Endothelial cell of umbilical vein (primary cell): ENCODE measurements around the gene NCSTN. TPM values are rescaled to one million over a fixed set of nuclear protein-coding genes. Genes with fewer than 3 reads are reported as not detected.

ENCODE experiments used
- BruUV-seq: library from RNA; stranded (reverse); fragments of 400-500 nt; replicated peaks from 2 replicates; lab custom pipeline; 2021; lab: Mats Ljungman, UMichigan
- CTCF ChIA-PET: fragments of 300-600, 350-600 bp; sonication (Branson Sonifier 250); formaldehyde crosslinking; loops from one replicate; lab custom pipeline; 2021; ENCODE audit warnings: antibody characterized with exemption, inconsistent platforms; lab: Charles Lee
- POLR2A ChIA-PET: fragments of 300-600, 350-600 bp; sonication (Branson Sonifier 250); formaldehyde crosslinking; loops from one replicate; lab custom pipeline; 2021; ENCODE audit warnings: antibody characterized with exemption, inconsistent platforms; lab: Charles Lee
- DNase-seq: peaks from one replicate; pipeline ENCODE4 v3.0.0-alpha.2; 2011; ENCODE audit warnings: low read depth, low spot score
- FAIRE-seq: peaks from 2 replicates; lab custom pipeline; 2011; peaks lifted over from hg19 to GRCh38; lab: Jason Lieb, UNC
- H2AFZ ChIP-seq: 2 replicates; pipeline ENCODE4 v1.6.0; 2012; ENCODE audit warnings: low read depth, low read length, control low read depth, inconsistent platforms
- H3K27ac ChIP-seq: 2 replicates; pipeline ENCODE4 v1.5.1; 2011; ENCODE audit warnings: low read depth, mild to moderate bottlenecking, control low read depth, low read length, moderate library complexity; ENCODE audit not compliant: insufficient read depth
- H3K27me3 ChIP-seq, 2 experiments: 2 replicates each; pipeline versions ENCODE4 v1.6.0 to v1.6.1; 2011; ENCODE audit warnings: low read length in 2 of 2, mixed read lengths in 1 of 2; ENCODE audit not compliant: control insufficient read depth in 2 of 2, insufficient read depth in 2 of 2
- H3K36me3 ChIP-seq, 2 experiments: 2 replicates in 1 of 2; 3 replicates in 1 of 2; pipeline ENCODE4 v1.5.1; 2011; ENCODE audit warnings: low read length in 2 of 2, mild to moderate bottlenecking in 1 of 2, moderate library complexity in 1 of 2; ENCODE audit not compliant: control insufficient read depth in 2 of 2, insufficient read depth in 2 of 2; ENCODE audit errors: extremely low read depth in 1 of 2
- H3K4me1 ChIP-seq: 3 replicates; pipeline ENCODE4 v1.5.1; 2011; ENCODE audit warnings: mild to moderate bottlenecking, low read length; ENCODE audit not compliant: control insufficient read depth, insufficient read depth; ENCODE audit errors: extremely low read depth
- H3K4me2 ChIP-seq: 2 replicates; pipeline ENCODE4 v1.6.1; 2011; ENCODE audit warnings: low read length, control low read depth, mixed read lengths; ENCODE audit not compliant: insufficient read depth
- H3K4me3 ChIP-seq, 3 experiments: fragments of 200-600 bp in 1 of 3; sonication (generic), shearing (Covaris generic) in 1 of 3; replicated peaks in 1 of 3; 2 replicates each; pipeline ENCODE4 v1.5.1; 2011 to 2016; ENCODE audit warnings: control low read depth in 3 of 3, low read length in 3 of 3, mild to moderate bottlenecking in 2 of 3, inconsistent platforms in 1 of 3, low read depth in 1 of 3, moderate library complexity in 1 of 3; ENCODE audit not compliant: insufficient read depth in 1 of 3
- H3K79me2 ChIP-seq: 2 replicates; pipeline ENCODE4 v1.6.0; 2012; ENCODE audit warnings: low read length, inconsistent platforms; ENCODE audit not compliant: control insufficient read depth, insufficient read depth
- H3K9ac ChIP-seq: replicated peaks from 2 replicates; pipeline ENCODE3; 2011; ENCODE audit warnings: low read length, control low read depth; ENCODE audit not compliant: insufficient read depth; ENCODE audit errors: extremely low read depth
- H3K9me1 ChIP-seq: replicated peaks from 3 replicates; pipeline ENCODE4 v1.6.0; 2011; ENCODE audit warnings: mild to moderate bottlenecking, low read length; ENCODE audit not compliant: control insufficient read depth, insufficient read depth; ENCODE audit errors: extremely low read depth
- H3K9me3 ChIP-seq: replicated peaks from 2 replicates; pipeline ENCODE4 v1.5.1; 2012; ENCODE audit warnings: low read length, inconsistent platforms; ENCODE audit not compliant: control insufficient read depth, insufficient read depth
- H4K20me1 ChIP-seq: replicated peaks from 2 replicates; pipeline ENCODE3; 2011; ENCODE audit warnings: mild to moderate bottlenecking, low read length; ENCODE audit not compliant: control insufficient read depth, insufficient read depth; ENCODE audit errors: extremely low read depth
- CTCF ChIP-seq, 2 donors: IDR thresholded peaks; 1 replicate in 1 of 2; 2 replicates in 1 of 2; pipeline ENCODE4 v1.5.1; 2011; ENCODE audit warnings: low read length in 2 of 2, mild to moderate bottlenecking in 2 of 2, moderate library complexity in 2 of 2, control low read depth in 1 of 2, inconsistent platforms in 1 of 2, low read depth in 1 of 2; ENCODE audit not compliant: insufficient read depth in 1 of 2; ENCODE audit errors: extremely low read depth in 1 of 2
- EZH2 ChIP-seq: IDR thresholded peaks from 2 replicates; pipeline ENCODE4 v1.6.1; 2012; ENCODE audit warnings: borderline replicate concordance, low read depth, mild to moderate bottlenecking, moderate library complexity, low read length, inconsistent platforms; ENCODE audit not compliant: severe bottlenecking
- FOS ChIP-seq: IDR thresholded peaks from 2 replicates; pipeline ENCODE4 v1.6.1; 2011; ENCODE audit warnings: mild to moderate bottlenecking, low read length, moderate library complexity, borderline replicate concordance; ENCODE audit not compliant: insufficient read depth
- GATA2 ChIP-seq: IDR thresholded peaks from 2 replicates; pipeline ENCODE4 v1.7.0; 2011; ENCODE audit warnings: low read depth, mild to moderate bottlenecking, moderate library complexity, mixed read lengths, low read length; ENCODE audit not compliant: insufficient read length, insufficient read depth
- JUN ChIP-seq: IDR thresholded peaks from 2 replicates; pipeline ENCODE4 v1.6.1; 2011; ENCODE audit warnings: borderline replicate concordance, low read depth; ENCODE audit not compliant: insufficient read length, insufficient read depth
- MAX ChIP-seq: IDR thresholded peaks from 2 replicates; pipeline ENCODE4 v1.6.1; 2011; ENCODE audit not compliant: insufficient read depth, insufficient read length
- MYC ChIP-seq: IDR thresholded peaks from one replicate; pipeline ENCODE4 v1.6.1; 2011; ENCODE audit warnings: mild to moderate bottlenecking, low read depth, low read length
- POLR2A ChIP-seq: IDR thresholded peaks from 2 replicates; pipeline ENCODE4 v1.6.1; 2012; ENCODE audit warnings: low read depth, mild to moderate bottlenecking, control low read depth, low read length
- POLR2AphosphoS5 ChIP-seq: IDR thresholded peaks from 2 replicates; pipeline ENCODE4 v1.6.1; 2012; ENCODE audit warnings: low read depth, mild to moderate bottlenecking, control low read depth, low read length, moderate library complexity; ENCODE audit not compliant: insufficient read depth
- dilution Hi-C: fragments of 300-500 bp; cut with MboI; formaldehyde crosslinking; loops from one replicate; pipeline ENCODE4 v1.15.0; 2019; ENCODE audit warnings: low sequenced_read_pairs; ENCODE audit not compliant: extremely low pct_ligation_motif_present
- intact Hi-C: fragments of 100-400 bp; cut with micrococcal nuclease; formaldehyde crosslinking; loops from one replicate; pipeline ENCODE4 v1.10.0; 2022
- polyA plus RNA-seq, 4 experiments: library from polyadenylated mRNA; depleted of rRNA in 3 of 4; stranded (reverse) in 3 of 4; unstranded in 1 of 4; fragments of >200 nt; gene quantifications; 2 replicates each; pipeline versions ENCODE4 v1.2.1 to v1.2.3, GENCODE V29; 2011 to 2012; ENCODE audit warnings: missing spikeins in 1 of 4
- total RNA-seq: library from RNA; stranded (reverse); gene quantifications from 2 replicates; pipeline ENCODE4 v1.2.3, GENCODE V29; 2021

NCSTN gene
- total and polyA plus RNA-seq, 2 donors (not counting 3 experiments of a cell fraction or from before 2014, with no cell fraction given): 92.5 to 199 TPM

- Histone ChIP-seq H3K4me2 (no peak within 1 kb of the TSS), H3K27ac (no peak within 1 kb of the TSS), H3K79me2 (no peaks in the 10 kb centered on the region), H4K20me1 (no peaks in the 10 kb centered on the region), H3K4me1 (peaks cover 13% of the 10 kb centered on the region), H3K4me3 (no peak within 1 kb of the TSS), H3K9me1 (no peaks in the 10 kb centered on the region), H2AFZ (no peak within 1 kb of the TSS), H3K36me3 (no peaks in the 10 kb centered on the region), H3K27me3 (peaks cover 73 to 87% of the 10 kb centered on the region in 2 experiments), H3K9me3 (no peaks in the 10 kb centered on the region), H3K9ac (no peak within 1 kb of the TSS)
- no TSS peak for BruUV-seq
- intact Hi-C loops: no loop called here
- dilution Hi-C loops: no loop called here
- DNase-seq (no peak), FAIRE-seq (no peak)
- TF ChIP-seq MYC (no peak), POLR2A (no peak), POLR2AphosphoS5 (no peak), JUN (no peak), FOS (no peak), EZH2 (no peak), CTCF (IDR thresholded peaks at IDR 0.05; ENCODE audit: extremely low read depth in 1 of 2, insufficient read depth in 1 of 2, low read depth in 1 of 2, low read length in 2 of 2) (no peak), MAX (no peak), GATA2 (no peak)
- CTCF ChIA-PET: interaction anchor here (1.1 kb wide), 1 partner anchor 16 kb away, joined by 3 read pairs; no protein-coding TSS in a partner anchor
- POLR2A ChIA-PET: no interaction called here
Observed at GRCh38 chr1:160400223-160400645, 57.1 kb downstream of the NCSTN start, which contains the start of gene VANGL2. TSS of gene VANGL2 (plus strand) at chr1:160400564. CDS start at chr1:160415838, 15,274 bp downstream.
